HUES64 (cell line): ENCODE measurements around the gene PPP1R3G.
"Not testable (repeated sequence)": the region's sequence is repeated elsewhere in the genome, so short reads cannot be mapped to it uniquely, and the experiment has no call there.

Source experiments
- H3K27ac ChIP-seq: 2 replicates; pipeline ENCODE4 v1.7.0; 2013; ENCODE audit warnings: low read depth, low read length, inconsistent platforms
- H3K27me3 ChIP-seq: 2 replicates; pipeline ENCODE4 v1.6.1; 2013; ENCODE audit warnings: mild to moderate bottlenecking, low read length; ENCODE audit not compliant: insufficient read depth
- H3K36me3 ChIP-seq: 2 replicates; pipeline ENCODE4 v1.6.1; 2013; ENCODE audit warnings: mild to moderate bottlenecking, low read length; ENCODE audit not compliant: insufficient read depth
- H3K4me1 ChIP-seq: 2 replicates; pipeline ENCODE4 v1.6.1; 2013; ENCODE audit warnings: mild to moderate bottlenecking, low read length, moderate library complexity; ENCODE audit not compliant: insufficient read depth
- H3K4me3 ChIP-seq: 2 replicates; pipeline ENCODE4 v1.5.1; 2013; ENCODE audit warnings: mild to moderate bottlenecking, low read length, moderate library complexity
- H3K9ac ChIP-seq: 2 replicates; pipeline ENCODE4 v1.6.1; 2013; ENCODE audit warnings: mild to moderate bottlenecking, low read depth, low read length
- H3K9me3 ChIP-seq: 2 replicates; pipeline ENCODE4 v1.6.1; 2013; ENCODE audit warnings: low read depth, low read length; ENCODE audit not compliant: insufficient read depth
- WGBS: fragments of 150-250, 120-280 bp; methylation state at CpG from one replicate; pipeline ENCODE4 v1.1.7; 2013; ENCODE audit warnings: missing lambda C conversion rate; 5-methylcytosine and 5-hydroxymethylcytosine counted together

Gene PPP1R3G

GRCh38 chr6:5120011-5120410 lies 34.9 kb downstream of the PPP1R3G start:
- Histone ChIP-seq H3K27ac (no peak overlapping the region), H3K36me3 (no peaks in the 10 kb centered on the region), H3K9ac (no peak overlapping the region), H3K27me3 (no peaks in the 10 kb centered on the region), H3K4me1 (no peaks in the 10 kb centered on the region), H3K9me3 (no peaks in the 10 kb centered on the region), H3K4me3 (no peak overlapping the region)
- 97% methylated on average over 10 of the region's 10 CpGs for WGBS

GRCh38 chr6:5120543-5120942 lies 35.4 kb downstream of the PPP1R3G start:
- H3K9ac ChIP-seq, H3K4me1 ChIP-seq, H3K27me3 ChIP-seq, H3K9me3 ChIP-seq, H3K36me3 ChIP-seq, H3K4me3 ChIP-seq, H3K27ac ChIP-seq: not testable (repeated sequence)
- 98% methylated on average over 8 of the region's 8 CpGs for WGBS

- Histone ChIP-seq H3K4me3 (no peak overlapping the region), H3K9me3 (no peaks in the 10 kb centered on the region), H3K27me3 (no peaks in the 10 kb centered on the region), H3K36me3 (no peaks in the 10 kb centered on the region), H3K4me1 (no peaks in the 10 kb centered on the region), H3K27ac (no peak overlapping the region), H3K9ac (no peak overlapping the region)
- 95% methylated on average over 6 of the region's 6 CpGs for WGBS
These were observed 36.3 kb downstream of the PPP1R3G start for GRCh38 chr6:5121479-5121878.

DNA sequence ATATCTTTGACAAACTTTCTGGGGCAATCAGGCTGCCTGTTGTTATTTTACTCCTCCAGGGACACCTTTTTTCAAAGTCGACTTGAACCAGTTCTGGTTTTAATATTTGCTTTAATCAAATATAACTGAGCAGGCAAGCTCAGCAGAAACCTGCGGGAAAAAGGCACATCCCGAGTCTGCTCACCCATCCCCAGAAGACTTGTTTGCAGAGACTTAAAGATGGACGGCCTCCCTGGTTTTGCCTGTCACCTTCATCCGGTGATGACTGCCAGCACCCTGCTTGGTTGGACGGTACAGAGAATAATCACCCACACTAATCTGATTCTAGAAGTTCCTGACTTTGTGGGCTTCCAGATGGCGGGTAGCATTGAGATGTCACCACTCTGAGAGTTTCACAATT lies 36.8 kb downstream of the PPP1R3G start:
- no peaks in the 10 kb centered on the region for H3K36me3 ChIP-seq
- no peak overlapping the region for H3K27ac ChIP-seq
- no peaks in the 10 kb centered on the region for H3K4me1 ChIP-seq
- H3K27me3 ChIP-seq = no peaks in the 10 kb centered on the region
- H3K4me3 ChIP-seq = no peak overlapping the region
- no peak overlapping the region for H3K9ac ChIP-seq
- WGBS = 96% methylated on average over 7 of the region's 7 CpGs
- H3K9me3 ChIP-seq = no peaks in the 10 kb centered on the region

GRCh38 chr6:5122504-5123112 lies 37.5 kb downstream of the PPP1R3G start:
- 95% methylated on average over 18 of the region's 18 CpGs for WGBS

DNA sequence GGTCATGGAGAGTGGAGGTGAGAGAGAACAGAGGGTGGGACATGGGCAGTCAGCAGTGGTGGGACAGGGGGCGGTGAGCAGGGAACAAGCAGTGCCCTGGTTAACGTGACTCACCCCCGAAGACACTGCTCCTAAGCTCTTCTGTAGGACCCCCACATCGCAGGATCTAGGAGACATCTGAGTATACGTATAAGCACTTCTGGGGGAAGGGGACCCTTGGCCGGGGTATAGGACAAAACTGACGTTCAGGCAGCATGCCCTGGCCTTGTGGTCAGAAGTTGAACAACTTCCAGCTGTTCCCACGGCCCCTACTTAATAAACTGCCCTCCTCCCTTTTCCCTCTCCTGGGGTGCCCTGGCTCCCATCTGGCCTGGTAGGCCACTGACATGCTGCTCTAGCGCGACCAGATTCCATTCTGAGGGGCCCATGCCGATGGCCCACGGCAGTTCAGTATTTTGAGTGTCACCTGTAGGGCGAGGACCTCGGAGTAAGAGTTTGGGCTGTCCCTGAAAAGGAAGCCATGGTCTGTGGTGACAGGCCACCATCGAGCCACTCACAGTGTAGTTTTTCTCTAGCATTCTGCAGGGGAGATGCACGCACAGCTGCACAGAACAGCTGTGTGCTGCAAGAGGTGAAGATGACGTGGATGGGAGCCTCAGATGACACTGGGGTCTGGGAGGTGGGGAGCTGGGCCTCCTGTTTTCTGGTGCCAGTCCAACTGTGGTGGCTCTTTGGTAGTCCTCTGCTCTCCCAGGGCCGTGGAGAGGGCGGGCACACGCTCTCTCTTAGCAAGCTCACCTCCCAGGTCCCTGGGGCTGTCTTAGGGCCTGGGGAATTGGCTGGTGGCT lies 38.4 kb downstream of the PPP1R3G start:
- H3K27ac ChIP-seq = no peak overlapping the region
- H3K36me3 ChIP-seq = no peaks in the 10 kb centered on the region
- WGBS = 95% methylated on average over 20 of the region's 20 CpGs

More at GRCh38 chr6:5122504-5123112, 37.5 kb downstream of the PPP1R3G start:
- no peaks in the 10 kb centered on the region for H3K27me3 ChIP-seq
- H3K36me3 ChIP-seq = no peaks in the 10 kb centered on the region
- no peak overlapping the region for H3K4me3 ChIP-seq
- no peak overlapping the region for H3K27ac ChIP-seq
- no peaks in the 10 kb centered on the region for H3K4me1 ChIP-seq
- no peak overlapping the region for H3K9ac ChIP-seq
- H3K9me3 ChIP-seq = no peaks in the 10 kb centered on the region

DNA sequence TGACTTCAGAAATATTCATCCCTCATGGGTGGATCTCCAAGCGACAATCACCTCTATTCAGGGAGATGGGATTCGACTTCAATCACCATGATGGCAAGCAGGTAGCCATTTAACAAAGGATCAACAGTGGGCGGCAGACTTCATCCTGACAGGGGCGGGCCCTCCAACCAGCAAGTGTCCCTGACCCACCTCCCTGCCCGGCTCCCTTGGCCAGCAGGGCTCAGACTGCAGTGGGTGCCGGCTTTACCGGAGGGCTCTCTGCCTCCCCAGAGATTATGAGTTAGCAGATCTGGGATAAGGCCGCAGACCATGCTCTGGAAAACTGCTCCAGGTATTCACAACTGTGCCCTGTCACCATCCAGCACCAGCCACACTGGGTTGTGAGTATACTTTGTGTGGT lies 39.4 kb downstream of the PPP1R3G start:
- Histone ChIP-seq H3K4me1 (no peaks in the 10 kb centered on the region), H3K4me3 (no peak overlapping the region), H3K9me3 (no peaks in the 10 kb centered on the region), H3K9ac (no peak overlapping the region), H3K27ac (no peak overlapping the region), H3K36me3 (no peaks in the 10 kb centered on the region), H3K27me3 (no peaks in the 10 kb centered on the region)
- 85% methylated on average over 8 of the region's 8 CpGs for WGBS

More for the DNA sequence above, 38.4 kb downstream of the PPP1R3G start:
- Histone ChIP-seq H3K9ac (no peak overlapping the region), H3K4me3 (no peak overlapping the region), H3K9me3 (no peaks in the 10 kb centered on the region), H3K27me3 (no peaks in the 10 kb centered on the region), H3K4me1 (no peaks in the 10 kb centered on the region)

GRCh38 chr6:5125152-5126006 lies 40.2 kb downstream of the PPP1R3G start:
- Histone ChIP-seq H3K9ac (no peak overlapping the region), H3K9me3 (no peaks in the 10 kb centered on the region), H3K4me3 (no peak overlapping the region), H3K36me3 (no peaks in the 10 kb centered on the region), H3K4me1 (no peaks in the 10 kb centered on the region; the same call in 1 of the 2 replicates), H3K27me3 (no peaks in the 10 kb centered on the region), H3K27ac (no peak overlapping the region)
- WGBS = 89% methylated on average over 11 of the region's 11 CpGs

GRCh38 chr6:5126214-5126613 lies 41.1 kb downstream of the PPP1R3G start:
- no peaks in the 10 kb centered on the region for H3K36me3 ChIP-seq
- H3K4me1 ChIP-seq = peaks cover 7% of the 10 kb centered on the region; the same call in 1 of the 2 replicates
- H3K27me3 ChIP-seq = no peaks in the 10 kb centered on the region
- no peaks in the 10 kb centered on the region for H3K9me3 ChIP-seq
- no peak overlapping the region for H3K9ac ChIP-seq
- 55% methylated on average over 4 of the region's 4 CpGs for WGBS
- H3K27ac ChIP-seq = no peak overlapping the region
- H3K4me3 ChIP-seq = no peak overlapping the region

DNA sequence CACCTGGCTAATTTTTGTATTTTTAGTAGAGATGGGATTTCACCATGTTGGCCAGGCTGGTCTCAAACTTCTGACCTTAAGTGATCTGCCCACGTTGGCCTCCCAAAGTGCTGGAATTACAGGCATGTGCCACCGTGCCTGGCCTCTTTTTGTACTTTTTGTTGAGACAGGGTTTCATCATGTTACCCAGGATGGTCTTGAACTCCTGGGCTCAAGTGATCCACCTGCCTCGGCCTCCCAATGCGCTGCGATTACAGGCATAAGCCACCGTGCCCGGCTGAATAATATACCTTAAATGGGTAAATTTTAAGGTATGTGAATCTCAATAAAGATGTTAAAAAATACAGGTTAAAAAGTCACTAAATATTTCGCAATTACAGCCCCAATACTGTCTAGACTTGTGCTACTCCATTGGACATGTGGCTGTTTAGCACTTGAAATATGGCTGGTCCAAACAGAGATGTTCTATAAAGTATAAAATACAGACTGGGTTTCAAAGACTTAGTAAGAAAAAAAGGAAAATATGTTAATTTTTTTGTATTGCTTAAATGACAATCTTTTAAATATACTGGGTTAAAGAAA lies 42.1 kb downstream of the PPP1R3G start:
- Histone ChIP-seq H3K9ac (no peak overlapping the region), H3K27me3 (no peaks in the 10 kb centered on the region), H3K4me3 (no peak overlapping the region), H3K4me1 (peaks cover 17% of the 10 kb centered on the region), H3K27ac (no peak overlapping the region), H3K36me3 (no peaks in the 10 kb centered on the region), H3K9me3 (no peaks in the 10 kb centered on the region)
- whole genome bisulfite sequencing = 88% methylated on average over 8 of the region's 8 CpGs

DNA sequence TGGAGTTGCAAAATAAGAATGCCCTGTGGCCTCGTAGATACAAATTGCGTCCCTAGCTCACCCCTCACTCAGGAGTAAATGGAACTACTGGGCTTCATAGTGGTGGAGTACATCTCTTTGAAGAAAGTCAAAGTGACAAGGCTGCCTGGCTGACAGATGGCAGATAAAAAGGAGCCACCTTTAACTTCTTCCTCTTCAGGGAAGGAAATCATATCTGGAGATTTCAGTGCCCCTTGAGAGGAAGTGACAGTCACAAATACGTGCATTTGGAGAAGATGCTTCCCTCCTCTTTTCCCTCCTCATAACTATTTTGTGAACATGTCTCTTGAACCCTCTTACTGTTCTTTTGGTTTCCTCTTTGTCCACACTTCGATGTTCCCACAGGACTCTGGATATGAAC lies 43.2 kb downstream of the PPP1R3G start:
- no peaks in the 10 kb centered on the region for H3K9me3 ChIP-seq
- no peak overlapping the region for H3K9ac ChIP-seq
- no peak overlapping the region for H3K4me3 ChIP-seq
- no peaks in the 10 kb centered on the region for H3K27me3 ChIP-seq
- H3K4me1 ChIP-seq = peaks cover 28% of the 10 kb centered on the region
- no peak overlapping the region for H3K27ac ChIP-seq
- WGBS = 92% methylated on average over 4 of the region's 4 CpGs
- no peaks in the 10 kb centered on the region for H3K36me3 ChIP-seq
